Mesenchymal stem cell (in vitro differentiated cells and primary cell): Measurements from ENCODE around the gene ETV1.

Experiments used
- DNase-seq: peaks from one replicate; pipeline ENCODE4 v3.0.0-alpha.2; 2013
- H2AFZ ChIP-seq: one replicate; pipeline ENCODE4 v1.6.1; 2013; ENCODE audit warnings: low read depth, mild to moderate bottlenecking, control low read depth, inconsistent platforms, low read length, moderate library complexity
- H2AK5ac ChIP-seq: 2 replicates; pipeline ENCODE4 v1.6.1; 2013; ENCODE audit warnings: low read length, moderate library complexity, mild to moderate bottlenecking, inconsistent platforms; ENCODE audit not compliant: severe bottlenecking
- H2BK120ac ChIP-seq: one replicate; pipeline ENCODE4 v1.6.1; 2013; ENCODE audit warnings: low read depth, mild to moderate bottlenecking, inconsistent platforms, low read length, moderate library complexity
- H2BK12ac ChIP-seq, 2 experiments: one replicate each; pipeline ENCODE4 v1.6.1; 2013; ENCODE audit warnings: inconsistent platforms in 2 of 2, low read length in 2 of 2, mild to moderate bottlenecking in 2 of 2, moderate library complexity in 2 of 2, control low read depth in 1 of 2
- H2BK15ac ChIP-seq: one replicate; pipeline ENCODE4 v1.6.1; 2013; ENCODE audit warnings: mild to moderate bottlenecking, low read depth, inconsistent platforms; ENCODE audit not compliant: poor library complexity, severe bottlenecking
- H2BK5ac ChIP-seq: 2 replicates; pipeline ENCODE4 v1.6.1; 2013; ENCODE audit warnings: low read depth, mild to moderate bottlenecking, low read length, control low read depth, inconsistent platforms; ENCODE audit not compliant: poor library complexity, severe bottlenecking
- H3K14ac ChIP-seq, 2 experiments: one replicate each; pipeline ENCODE4 v1.6.1; 2013; ENCODE audit warnings: inconsistent platforms in 2 of 2, low read length in 2 of 2, control low read depth in 1 of 2, mild to moderate bottlenecking in 1 of 2, moderate library complexity in 1 of 2
- H3K18ac ChIP-seq, 2 experiments: one replicate each; pipeline ENCODE4 v1.6.1; 2013; ENCODE audit warnings: inconsistent platforms in 2 of 2, low read length in 2 of 2, control low read depth in 1 of 2, low read depth in 1 of 2, mild to moderate bottlenecking in 1 of 2
- H3K23ac ChIP-seq, 2 experiments: one replicate each; pipeline ENCODE4 v1.6.1; 2013; ENCODE audit warnings: inconsistent platforms in 2 of 2, low read length in 2 of 2, mild to moderate bottlenecking in 2 of 2, moderate library complexity in 2 of 2, control low read depth in 1 of 2
- H3K27ac ChIP-seq: 2 replicates; pipeline ENCODE4 v1.5.1; 2013; ENCODE audit warnings: mild to moderate bottlenecking, moderate library complexity, low read length, control low read depth, inconsistent platforms; ENCODE audit not compliant: poor library complexity, severe bottlenecking
- H3K27me3 ChIP-seq, 2 experiments: 2 replicates each; pipeline versions ENCODE4 v1.6.1 to v1.7.0; 2013; ENCODE audit warnings: low read length in 2 of 2, mild to moderate bottlenecking in 2 of 2, moderate library complexity in 2 of 2, control low read depth in 1 of 2, inconsistent platforms in 1 of 2; ENCODE audit not compliant: control insufficient read depth in 1 of 2, insufficient read depth in 1 of 2
- H3K36me3 ChIP-seq, 2 experiments: 2 replicates each; pipeline versions ENCODE4 v1.6.1 to v1.7.0; 2013; ENCODE audit warnings: low read length in 2 of 2, control low read depth in 1 of 2, inconsistent platforms in 1 of 2, low read depth in 1 of 2, mild to moderate bottlenecking in 1 of 2; ENCODE audit not compliant: insufficient read depth in 2 of 2, control insufficient read depth in 1 of 2
- H3K4ac ChIP-seq, 2 experiments: one replicate each; pipeline ENCODE4 v1.6.1; 2013; ENCODE audit warnings: inconsistent platforms in 2 of 2, low read length in 2 of 2, mild to moderate bottlenecking in 2 of 2, moderate library complexity in 2 of 2, control low read depth in 1 of 2, low read depth in 1 of 2
- H3K4me1 ChIP-seq: 2 replicates; pipeline ENCODE4 v1.6.1; 2013; ENCODE audit warnings: low read depth, low read length, control low read depth; ENCODE audit not compliant: control insufficient read depth, insufficient read depth
- H3K4me2 ChIP-seq: 2 replicates; pipeline ENCODE4 v1.6.1; 2013; ENCODE audit warnings: low read length, mild to moderate bottlenecking, inconsistent platforms; ENCODE audit not compliant: poor library complexity, severe bottlenecking
- H3K4me3 ChIP-seq, 2 experiments: 2 replicates each; pipeline versions ENCODE4 v1.5.1 to v1.7.0; 2013; ENCODE audit warnings: low read length in 2 of 2, mild to moderate bottlenecking in 2 of 2, control low read depth in 1 of 2, low read depth in 1 of 2; ENCODE audit not compliant: insufficient read depth in 1 of 2
- H3K79me1 ChIP-seq: replicated peaks from 2 replicates; pipeline ENCODE4 v1.6.1; 2013; ENCODE audit warnings: mild to moderate bottlenecking, control low read depth, low read length, inconsistent platforms; ENCODE audit not compliant: poor library complexity, severe bottlenecking
- H3K9ac ChIP-seq: 2 replicates; pipeline ENCODE4 v1.7.0; 2013; ENCODE audit warnings: mild to moderate bottlenecking, low read length, moderate library complexity
- H3K9me3 ChIP-seq: 2 replicates; pipeline ENCODE4 v1.7.0; 2013; ENCODE audit warnings: mild to moderate bottlenecking, low read length; ENCODE audit not compliant: control insufficient read depth
- H4K8ac ChIP-seq: one replicate; pipeline ENCODE4 v1.6.1; 2013; ENCODE audit warnings: inconsistent platforms, mild to moderate bottlenecking, low read length, moderate library complexity
- H4K91ac ChIP-seq: one replicate; pipeline ENCODE4 v1.6.1; 2013; ENCODE audit warnings: mild to moderate bottlenecking, low read length, inconsistent platforms
- WGBS: methylation state at CpG from one replicate; pipeline ENCODE4 v1.1.7; 2013; ENCODE audit warnings: mixed read lengths; 5-methylcytosine and 5-hydroxymethylcytosine counted together

The ETV1 gene

GRCh38 chr7:13953368-13953767 lies 36.1 kb downstream of the ETV1 start:
- Histone ChIP-seq H3K9me3 (no peaks in the 10 kb centered on the region), H2AK5ac (no peak overlapping the region), H3K9ac (no peak overlapping the region), H2BK12ac (no peak overlapping the region), H4K91ac (no peak overlapping the region), H3K79me1 (peaks cover 5% of the 10 kb centered on the region), H3K36me3 (peaks cover 0 to 12% of the 10 kb centered on the region in 2 experiments), H3K4ac (no peak overlapping the region), H2BK120ac (no peak overlapping the region), H3K23ac (no peak overlapping the region), H3K4me2 (no peak overlapping the region), H3K14ac (no peak overlapping the region), H3K4me1 (no peaks in the 10 kb centered on the region), H2AFZ (no peak overlapping the region), H2BK5ac (no peak overlapping the region), H4K8ac (no peak overlapping the region), H3K27ac (no peak overlapping the region), H3K27me3 (no peaks in the 10 kb centered on the region), H2BK15ac (no peak overlapping the region), H3K4me3 (no peak overlapping the region), H3K18ac (no peak overlapping the region)
- WGBS: 78% methylated on average over 3 of the region's 3 CpGs
- DNase-seq: no peak

- Histone ChIP-seq H2BK15ac (no peak overlapping the region), H3K4ac (no peak overlapping the region), H3K4me1 (no peaks in the 10 kb centered on the region), H2BK12ac (no peak overlapping the region), H2BK5ac (no peak overlapping the region), H3K79me1 (peaks cover 5% of the 10 kb centered on the region), H4K8ac (no peak overlapping the region), H3K18ac (no peak overlapping the region), H2AK5ac (no peak overlapping the region), H3K4me3 (no peak overlapping the region), H2BK120ac (no peak overlapping the region), H3K27me3 (no peaks in the 10 kb centered on the region), H3K9ac (no peak overlapping the region), H3K4me2 (no peak overlapping the region), H3K9me3 (no peaks in the 10 kb centered on the region), H3K27ac (no peak overlapping the region), H3K23ac (no peak overlapping the region), H3K36me3 (peaks cover 0 to 10% of the 10 kb centered on the region in 2 experiments), H2AFZ (no peak overlapping the region), H4K91ac (no peak overlapping the region), H3K14ac (no peak overlapping the region)
- 100% methylated on average over 2 of the region's 2 CpGs for WGBS
- no peak for DNase-seq
These were observed 36.5 kb downstream of the ETV1 start for GRCh38 chr7:13952921-13953320.

GRCh38 chr7:13949939-13950338 lies 39.5 kb downstream of the ETV1 start:
- Histone ChIP-seq H3K36me3 (peaks cover 0 to 7% of the 10 kb centered on the region in 2 experiments), H2AFZ (no peak overlapping the region), H2BK120ac (no peak overlapping the region), H3K9me3 (no peaks in the 10 kb centered on the region), H3K4me1 (peaks cover 3% of the 10 kb centered on the region), H3K27me3 (no peaks in the 10 kb centered on the region), H3K23ac (no peak overlapping the region), H3K4me3 (no peak overlapping the region), H3K4me2 (no peak overlapping the region), H4K91ac (no peak overlapping the region), H2AK5ac (no peak overlapping the region), H3K4ac (peak overlapping the region in 1 of 2 experiments; percentile 37), H3K79me1 (peaks cover 5% of the 10 kb centered on the region), H2BK12ac (no peak overlapping the region), H2BK5ac (no peak overlapping the region), H3K14ac (no peak overlapping the region), H3K9ac (no peak overlapping the region), H3K18ac (peak overlapping the region in 1 of 2 experiments; percentile 16), H4K8ac (no peak overlapping the region), H3K27ac (no peak overlapping the region), H2BK15ac (no peak overlapping the region)
- WGBS: 66% methylated on average over 3 of the region's 4 CpGs
- DNase-seq: no peak

GRCh38 chr7:13949445-13949844 lies 40.0 kb downstream of the ETV1 start:
- no peak overlapping the region for H3K4ac ChIP-seq

More at GRCh38 chr7:13949445-13949844, 40.0 kb downstream of the ETV1 start:
- Histone ChIP-seq H3K9ac (no peak overlapping the region), H3K27me3 (no peaks in the 10 kb centered on the region), H3K4me2 (no peak overlapping the region), H3K36me3 (peaks cover 0 to 7% of the 10 kb centered on the region in 2 experiments), H4K8ac (no peak overlapping the region), H3K18ac (no peak overlapping the region), H2BK12ac (no peak overlapping the region), H2BK15ac (no peak overlapping the region), H3K27ac (no peak overlapping the region), H4K91ac (no peak overlapping the region), H2BK120ac (no peak overlapping the region), H3K23ac (no peak overlapping the region), H3K14ac (no peak overlapping the region), H3K4me3 (no peak overlapping the region), H2AK5ac (no peak overlapping the region), H3K79me1 (peaks cover 5% of the 10 kb centered on the region), H2BK5ac (no peak overlapping the region), H3K9me3 (no peaks in the 10 kb centered on the region), H2AFZ (no peak overlapping the region), H3K4me1 (peaks cover 3% of the 10 kb centered on the region)
- whole genome bisulfite sequencing: 47% methylated on average over 2 of the region's 2 CpGs
- DNase-seq: no peak
